Mucosa of stomach (tissue), 1 donor: ENCODE measurements around the gene MRGPRF.

Source experiments
- H3K27me3 ChIP-seq: one replicate; pipeline ENCODE4 v1.7.0; 2013; ENCODE audit warnings: mild to moderate bottlenecking, low read length; ENCODE audit not compliant: control insufficient read depth, insufficient read depth
- H3K36me3 ChIP-seq: one replicate; pipeline ENCODE4 v1.7.0; 2013; ENCODE audit warnings: low read length; ENCODE audit not compliant: control insufficient read depth, insufficient read depth
- H3K4me1 ChIP-seq: one replicate; pipeline ENCODE4 v1.7.0; 2013; ENCODE audit warnings: mild to moderate bottlenecking, low read length; ENCODE audit not compliant: control insufficient read depth, insufficient read depth
- H3K4me3 ChIP-seq: one replicate; pipeline ENCODE4 v1.7.0; 2013; ENCODE audit warnings: low read length
- H3K9ac ChIP-seq: one replicate; pipeline ENCODE4 v1.7.0; 2013; ENCODE audit warnings: mild to moderate bottlenecking, low read length, moderate library complexity
- H3K9me3 ChIP-seq: one replicate; pipeline ENCODE4 v1.7.0; 2013; ENCODE audit warnings: mild to moderate bottlenecking, low read length, moderate library complexity; ENCODE audit not compliant: control insufficient read depth
- donor health status: Pancreatic carcinoma.

The MRGPRF gene

GRCh38 chr11:69055212-69055586 is 42.2 kb upstream of the MRGPRF start:
- Histone ChIP-seq H3K4me3 (no peak overlapping the region), H3K9me3 (no peaks in the 10 kb centered on the region), H3K9ac (no peak overlapping the region), H3K27me3 (no peaks in the 10 kb centered on the region), H3K4me1 (peaks cover 13% of the 10 kb centered on the region), H3K36me3 (peaks cover 3% of the 10 kb centered on the region)

- Histone ChIP-seq H3K9me3 (no peaks in the 10 kb centered on the region), H3K4me1 (peaks cover 19% of the 10 kb centered on the region), H3K9ac (no peak overlapping the region)
Observed at GRCh38 chr11:69054397-69055211, 41.6 kb upstream of the MRGPRF start.

GRCh38 chr11:69053546-69054396 is 40.7 kb upstream of the MRGPRF start:
- H3K4me3 ChIP-seq = no peak overlapping the region
- no peak overlapping the region for H3K9ac ChIP-seq
- H3K36me3 ChIP-seq = peaks cover 3% of the 10 kb centered on the region
- H3K27me3 ChIP-seq = no peaks in the 10 kb centered on the region
- no peaks in the 10 kb centered on the region for H3K9me3 ChIP-seq
- H3K4me1 ChIP-seq = peaks cover 22% of the 10 kb centered on the region

More at GRCh38 chr11:69054397-69055211, 41.6 kb upstream of the MRGPRF start:
- no peaks in the 10 kb centered on the region for H3K27me3 ChIP-seq
- H3K4me3 ChIP-seq = no peak overlapping the region
- H3K36me3 ChIP-seq = peaks cover 3% of the 10 kb centered on the region

- H3K9ac ChIP-seq = no peak overlapping the region
- H3K36me3 ChIP-seq = no peaks in the 10 kb centered on the region
- H3K4me3 ChIP-seq = no peak overlapping the region
- no peaks in the 10 kb centered on the region for H3K9me3 ChIP-seq
- peaks cover 26% of the 10 kb centered on the region for H3K4me1 ChIP-seq
- no peaks in the 10 kb centered on the region for H3K27me3 ChIP-seq
Observed at GRCh38 chr11:69053169-69053477, 40.1 kb upstream of the MRGPRF start.

GRCh38 chr11:69052343-69053168 is 39.5 kb upstream of the MRGPRF start:
- Histone ChIP-seq H3K9me3 (no peaks in the 10 kb centered on the region), H3K9ac (no peak overlapping the region), H3K36me3 (no peaks in the 10 kb centered on the region), H3K27me3 (no peaks in the 10 kb centered on the region), H3K4me1 (peaks cover 30% of the 10 kb centered on the region), H3K4me3 (no peak overlapping the region)

GRCh38 chr11:69051381-69052342 is 38.6 kb upstream of the MRGPRF start:
- H3K9ac ChIP-seq = no peak overlapping the region
- no peaks in the 10 kb centered on the region for H3K36me3 ChIP-seq
- H3K27me3 ChIP-seq = no peaks in the 10 kb centered on the region
- H3K9me3 ChIP-seq = no peaks in the 10 kb centered on the region
- peaks cover 30% of the 10 kb centered on the region for H3K4me1 ChIP-seq
- H3K4me3 ChIP-seq = no peak overlapping the region

- Histone ChIP-seq H3K4me3 (no peak overlapping the region), H3K36me3 (no peaks in the 10 kb centered on the region), H3K9me3 (no peaks in the 10 kb centered on the region), H3K4me1 (peaks cover 28% of the 10 kb centered on the region), H3K27me3 (no peaks in the 10 kb centered on the region), H3K9ac (no peak overlapping the region)
Observed at GRCh38 chr11:69050592-69051380, 37.7 kb upstream of the MRGPRF start.

- Histone ChIP-seq H3K4me3 (peak overlapping the region; percentile 80), H3K9ac (peak overlapping the region; percentile 87), H3K9me3 (no peaks in the 10 kb centered on the region), H3K27me3 (no peaks in the 10 kb centered on the region), H3K4me1 (peaks cover 17% of the 10 kb centered on the region), H3K36me3 (no peaks in the 10 kb centered on the region)
Observed at GRCh38 chr11:69049490-69049867, 36.4 kb upstream of the MRGPRF start.

- Histone ChIP-seq H3K4me3 (peak within 1 kb of the TSS; percentile 80), H3K4me1 (peaks cover 17% of the 10 kb centered on the region), H3K9ac (peak within 1 kb of the TSS; percentile 87), H3K36me3 (no peaks in the 10 kb centered on the region), H3K9me3 (no peaks in the 10 kb centered on the region), H3K27me3 (no peaks in the 10 kb centered on the region)
Observed at GRCh38 chr11:69048694-69049489, 35.8 kb upstream of the MRGPRF start, which contains the start of gene TPCN2. Gene TPCN2 (plus strand): TSS chr11:69048932. CDS start chr11:69048998, 66 bp downstream.

GRCh38 chr11:69048031-69048693 is 35.1 kb upstream of the MRGPRF start:
- H3K4me3 ChIP-seq = no peak overlapping the region
- no peaks in the 10 kb centered on the region for H3K9me3 ChIP-seq
- peaks cover 17% of the 10 kb centered on the region for H3K4me1 ChIP-seq
- H3K36me3 ChIP-seq = no peaks in the 10 kb centered on the region
- H3K27me3 ChIP-seq = no peaks in the 10 kb centered on the region
- H3K9ac ChIP-seq = peak overlapping the region; percentile 22
